Tibial nerve (tissue), 4 donors: Measurements from ENCODE around the gene MTCH1. TPM values are rescaled to one million over a fixed set of nuclear protein-coding genes. Genes with fewer than 3 reads are reported as not detected.
A peak's percentile ranks its signal among the peaks of the same experiment; 100 is the strongest.
"Not testable (repeated sequence)": the region's sequence is repeated elsewhere in the genome, so short reads cannot be mapped to it uniquely, and the experiment has no call there.

Source experiments
- DNase-seq, 2 donors: peaks; one replicate each; pipeline ENCODE4 v3.0.0-alpha.2; 2019; ENCODE audit warnings: low spot score in 2 of 2
- H3K27ac ChIP-seq, 4 donors: fragments of 200-600 bp; sonication (generic) in 3 of 4; one replicate each; pipeline ENCODE4 v1.5.1; 2017 to 2019; ENCODE audit warnings: mild to moderate bottlenecking in 1 of 4
- H3K27me3 ChIP-seq, 2 donors: fragments of 200-600 bp; sonication (generic) in 1 of 2; one replicate each; pipeline versions ENCODE4 v1.5.1 to v1.6.0; 2017 to 2019
- H3K36me3 ChIP-seq, 3 donors: fragments of 200-600 bp; sonication (generic); one replicate each; pipeline ENCODE4 v1.5.1; 2018 to 2019
- H3K4me1 ChIP-seq, 4 donors: fragments of 200-600 bp; sonication (generic) in 3 of 4; one replicate each; pipeline ENCODE4 v1.5.1; 2017 to 2019
- H3K4me3 ChIP-seq, 4 donors: fragments of 200-600 bp; sonication (generic) in 3 of 4; one replicate each; pipeline ENCODE4 v1.5.1; 2017 to 2019; ENCODE audit warnings: mild to moderate bottlenecking in 1 of 4, moderate library complexity in 1 of 4
- H3K9me3 ChIP-seq, 4 donors: fragments of 200-600 bp; sonication (generic) in 3 of 4; one replicate each; pipeline ENCODE4 v1.5.1; 2017 to 2019
- EP300 ChIP-seq, 2 donors: sonication (generic); formaldehyde crosslinking; IDR thresholded peaks; one replicate each; pipeline ENCODE4 v1.6.1; 2017; ENCODE audit warnings: antibody characterized with exemption in 2 of 2, mild to moderate bottlenecking in 1 of 2
- POLR2A ChIP-seq, 2 donors: fragments of 450-650 bp; IDR thresholded peaks; one replicate each; pipeline ENCODE4 v1.6.1; 2017; ENCODE audit warnings: antibody characterized with exemption in 2 of 2, mild to moderate bottlenecking in 2 of 2, moderate library complexity in 2 of 2
- WGBS, 2 donors: methylation state at CpG; one replicate each; pipeline ENCODE4 v1.1.5; 2018; 5-methylcytosine and 5-hydroxymethylcytosine counted together
- total RNA-seq, 4 donors: library from RNA; depleted of rRNA; stranded (reverse); fragments of >200 nt; gene quantifications; one replicate each; pipeline ENCODE4 v1.1.0, GENCODE V29; 2016
- TF ChIP-seq, protein P1 (sequence below), 5 experiments: fragments of 200-600 bp in 3 of 5; fragments of 450-650 bp in 2 of 5; sonication (generic) in 3 of 5; IDR thresholded peaks; one replicate each; pipeline ENCODE4 v1.5.1; 2016 to 2019; ENCODE audit warnings: antibody characterized with exemption in 5 of 5, mild to moderate bottlenecking in 3 of 5, moderate library complexity in 2 of 5

MTCH1 gene
- total RNA-seq, 4 donors from 2014 or later: 277 to 347 (median 301) TPM

DNA sequence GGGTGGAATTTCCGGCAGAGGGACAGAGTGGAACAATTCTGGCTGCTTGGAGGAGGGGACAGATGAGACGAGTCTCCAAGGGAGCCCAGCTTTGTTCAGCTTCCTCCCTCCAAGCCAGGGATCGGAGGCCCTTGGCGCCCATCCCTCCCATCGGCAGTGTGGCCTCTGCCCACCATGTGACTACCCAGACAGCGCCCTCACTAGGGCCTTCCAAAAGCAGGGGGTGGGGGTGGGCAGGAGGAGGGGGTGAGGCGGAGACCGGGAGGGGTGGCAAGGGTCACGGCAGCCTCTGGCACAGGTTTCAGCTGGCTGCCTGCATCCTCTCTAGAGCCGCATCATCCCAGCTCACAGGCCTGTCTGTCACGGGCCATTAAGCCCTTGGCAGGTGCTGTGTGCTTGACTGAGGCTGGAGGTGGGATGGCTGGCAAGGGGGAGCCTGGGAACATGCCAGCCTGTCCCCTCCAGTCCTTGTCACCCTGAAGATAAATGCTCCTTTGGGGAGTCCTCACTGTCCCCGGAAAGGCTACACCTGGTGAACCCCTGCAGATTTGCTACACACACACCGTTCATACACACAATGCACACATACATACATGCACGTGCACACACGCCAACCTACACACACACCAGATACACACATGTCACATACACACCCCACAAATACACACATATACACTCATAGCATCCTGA lies 13.2 kb upstream of the MTCH1 start:
- DNase-seq: no peak
- no peak overlapping the region for H3K4me3 ChIP-seq
- no peaks in the 10 kb centered on the region for H3K36me3 ChIP-seq
- H3K9me3 ChIP-seq: no peaks in the 10 kb centered on the region
- 70 to 75% methylated on average over 10 to 11 of the region's 15 CpGs for WGBS, 2 donors
- peak overlapping the region in 3 of 4 donors; percentile 71 to 89 (median 84) for H3K27ac ChIP-seq
- H3K27me3 ChIP-seq: no peaks in the 10 kb centered on the region
- TF ChIP-seq EP300 (IDR thresholded peaks at IDR 0.05) (no peak), POLR2A (IDR thresholded peaks at IDR 0.05) (no peak)
- TF ChIP-seq, protein P1, sequence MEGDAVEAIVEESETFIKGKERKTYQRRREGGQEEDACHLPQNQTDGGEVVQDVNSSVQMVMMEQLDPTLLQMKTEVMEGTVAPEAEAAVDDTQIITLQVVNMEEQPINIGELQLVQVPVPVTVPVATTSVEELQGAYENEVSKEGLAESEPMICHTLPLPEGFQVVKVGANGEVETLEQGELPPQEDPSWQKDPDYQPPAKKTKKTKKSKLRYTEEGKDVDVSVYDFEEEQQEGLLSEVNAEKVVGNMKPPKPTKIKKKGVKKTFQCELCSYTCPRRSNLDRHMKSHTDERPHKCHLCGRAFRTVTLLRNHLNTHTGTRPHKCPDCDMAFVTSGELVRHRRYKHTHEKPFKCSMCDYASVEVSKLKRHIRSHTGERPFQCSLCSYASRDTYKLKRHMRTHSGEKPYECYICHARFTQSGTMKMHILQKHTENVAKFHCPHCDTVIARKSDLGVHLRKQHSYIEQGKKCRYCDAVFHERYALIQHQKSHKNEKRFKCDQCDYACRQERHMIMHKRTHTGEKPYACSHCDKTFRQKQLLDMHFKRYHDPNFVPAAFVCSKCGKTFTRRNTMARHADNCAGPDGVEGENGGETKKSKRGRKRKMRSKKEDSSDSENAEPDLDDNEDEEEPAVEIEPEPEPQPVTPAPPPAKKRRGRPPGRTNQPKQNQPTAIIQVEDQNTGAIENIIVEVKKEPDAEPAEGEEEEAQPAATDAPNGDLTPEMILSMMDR (IDR thresholded peaks at IDR 0.05): no peak
- H3K4me1 ChIP-seq: peaks cover 0 to 21% (median 10%) of the 10 kb centered on the region in 4 donors

DNA sequence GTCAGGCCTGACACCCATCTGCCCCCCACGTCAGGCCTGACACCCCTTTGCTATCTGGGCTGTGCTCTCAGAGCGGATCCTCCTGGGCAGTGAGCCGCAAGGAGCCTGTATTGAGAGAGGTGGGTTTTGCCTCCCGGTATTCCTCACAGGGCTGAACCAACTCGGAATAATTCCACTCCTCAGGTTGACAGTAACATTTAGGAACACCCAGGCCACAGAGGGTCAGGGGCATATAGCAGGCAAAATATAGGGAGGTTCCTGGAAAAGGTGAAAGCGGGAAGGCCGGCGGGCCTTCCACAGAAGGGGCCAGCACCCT lies 12.7 kb upstream of the MTCH1 start:
- no peak for DNase-seq
- WGBS, 2 donors: 52 to 66% methylated on average over 8 of the region's 8 CpGs
- Histone ChIP-seq H3K27ac (peak overlapping the region; percentile 4 to 89 (median 78)), H3K27me3 (no peaks in the 10 kb centered on the region), H3K4me3 (no peak overlapping the region), H3K4me1 (peaks cover 0 to 21% (median 10%) of the 10 kb centered on the region in 4 donors), H3K36me3 (no peaks in the 10 kb centered on the region), H3K9me3 (no peaks in the 10 kb centered on the region)
- TF ChIP-seq EP300 (IDR thresholded peaks at IDR 0.05) (peak in 1 of 2 donors; percentile 70), POLR2A (IDR thresholded peaks at IDR 0.05) (peak in 1 of 2 donors; percentile 23)
- TF ChIP-seq, protein P1 (IDR thresholded peaks at IDR 0.05): no peak

DNA sequence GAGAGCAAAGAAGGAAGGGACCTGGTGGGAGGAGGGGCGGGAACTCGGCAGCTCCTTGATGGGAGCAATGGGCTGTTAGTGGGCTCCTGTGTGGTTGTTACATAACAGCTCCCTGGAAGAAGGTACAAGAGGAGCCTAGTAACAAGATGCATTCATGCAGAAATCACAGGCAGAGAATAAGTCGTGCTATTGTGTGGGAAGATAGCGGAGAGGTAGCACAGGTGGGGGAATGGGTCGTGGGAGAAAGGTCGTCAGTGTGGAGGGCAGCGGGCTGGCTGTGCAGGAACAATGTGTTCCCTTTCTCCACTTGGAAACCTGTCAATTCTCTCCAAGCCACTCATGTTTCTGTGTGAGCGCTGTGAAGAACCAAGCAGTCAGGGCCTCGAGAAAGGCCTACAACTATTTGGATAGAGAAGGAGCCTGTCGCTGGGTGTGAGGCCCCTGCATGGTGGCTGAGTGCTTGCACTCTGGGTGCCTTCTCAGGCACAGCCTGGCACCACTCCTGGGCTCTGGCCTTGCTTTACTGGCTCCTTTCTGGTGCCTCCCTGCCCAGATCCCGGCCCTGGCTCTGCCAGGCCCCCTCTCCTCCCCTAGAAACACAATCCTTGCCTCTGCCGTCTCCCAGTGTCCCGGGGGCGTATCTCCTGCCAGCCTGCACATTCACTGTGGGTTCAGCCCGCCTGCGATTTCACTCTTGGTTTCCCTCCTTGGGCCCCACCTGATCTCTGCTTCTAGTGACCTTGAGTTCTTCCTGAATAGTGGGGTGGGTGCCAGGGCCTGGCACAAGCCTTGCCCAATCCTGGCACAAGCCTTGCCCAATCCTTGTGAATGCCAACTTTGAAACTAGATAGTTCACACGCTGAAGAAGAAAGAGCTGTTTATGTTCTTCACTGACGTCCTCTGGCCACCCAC lies 12.1 kb upstream of the MTCH1 start:
- Histone ChIP-seq H3K27ac (peak overlapping the region; percentile 4 to 89 (median 78)), H3K9me3 (no peaks in the 10 kb centered on the region), H3K27me3 (no peaks in the 10 kb centered on the region), H3K4me3 (no peak overlapping the region), H3K4me1 (peaks cover 0 to 21% (median 10%) of the 10 kb centered on the region in 4 donors), H3K36me3 (no peaks in the 10 kb centered on the region)
- WGBS, 2 donors: 53 to 66% methylated on average over 18 of the region's 18 CpGs
- DNase-seq: no peak
- TF ChIP-seq POLR2A (IDR thresholded peaks at IDR 0.05): no peak
- peak in 1 of 2 donors; percentile 19 for TF ChIP-seq EP300 (IDR thresholded peaks at IDR 0.05)
- TF ChIP-seq, protein P1 (IDR thresholded peaks at IDR 0.05): no peak

DNA sequence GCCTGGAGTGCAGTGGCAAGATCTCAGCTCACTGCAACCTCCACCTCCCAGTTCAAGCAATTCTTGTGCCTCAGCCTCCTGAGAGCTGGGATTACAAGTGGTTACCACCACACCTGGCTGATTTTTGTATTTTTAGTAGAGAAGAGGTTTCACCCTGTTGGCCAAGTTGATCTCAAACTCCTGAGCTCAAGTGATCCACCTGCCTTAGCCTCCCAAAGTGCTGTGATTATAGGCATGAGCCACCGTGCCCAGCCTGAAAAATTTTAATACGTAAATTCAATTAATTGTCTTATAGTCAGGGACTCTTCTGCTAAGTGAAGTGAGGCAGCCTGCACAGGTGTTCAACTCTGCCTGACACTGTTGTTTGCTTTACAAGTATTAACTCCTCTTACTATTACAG lies 4.4 kb upstream of the MTCH1 start:
- not testable (repeated sequence) for H3K36me3 ChIP-seq, H3K9me3 ChIP-seq, H3K27ac ChIP-seq, H3K4me3 ChIP-seq, DNase-seq, H3K27me3 ChIP-seq
- peaks cover 0 to 14% (median 9%) of the 10 kb centered on the region in 4 donors for H3K4me1 ChIP-seq
- WGBS, 2 donors: 85 to 90% methylated on average over 2 of the region's 2 CpGs

DNA sequence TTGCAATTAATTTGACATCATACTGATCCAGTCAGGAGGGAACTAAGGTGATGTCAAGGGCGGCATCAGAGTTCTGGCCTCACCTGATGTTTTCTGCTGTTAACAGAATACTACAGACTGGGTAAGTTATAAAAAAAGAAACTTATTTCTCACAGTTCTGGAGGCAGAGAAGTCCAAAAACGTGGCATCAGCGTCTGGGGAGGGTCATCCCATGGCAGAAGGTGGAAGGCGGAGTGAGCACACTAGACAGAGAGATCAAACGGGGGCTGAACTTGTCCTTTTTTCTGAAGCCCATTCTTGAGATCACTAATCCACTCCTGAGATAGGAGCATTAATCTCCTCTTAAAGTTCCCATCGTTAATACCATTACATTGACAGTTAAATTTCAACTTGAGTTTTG lies 3.3 kb upstream of the MTCH1 start:
- no peak for TF ChIP-seq POLR2A (IDR thresholded peaks at IDR 0.05)
- TF ChIP-seq, protein P1 (IDR thresholded peaks at IDR 0.05): no peak
- TF ChIP-seq EP300 (IDR thresholded peaks at IDR 0.05): no peak
- Histone ChIP-seq H3K4me1 (peaks cover 0 to 20% (median 15%) of the 10 kb centered on the region in 4 donors), H3K36me3 (no peaks in the 10 kb centered on the region), H3K9me3 (no peaks in the 10 kb centered on the region), H3K27ac (no peak overlapping the region), H3K27me3 (no peaks in the 10 kb centered on the region), H3K4me3 (no peak overlapping the region)
- DNase-seq: no peak
- whole genome bisulfite sequencing, 2 donors: 83 to 84% methylated on average over 6 of the region's 6 CpGs
